ENCODE results near the gene SGSH.

DNA sequence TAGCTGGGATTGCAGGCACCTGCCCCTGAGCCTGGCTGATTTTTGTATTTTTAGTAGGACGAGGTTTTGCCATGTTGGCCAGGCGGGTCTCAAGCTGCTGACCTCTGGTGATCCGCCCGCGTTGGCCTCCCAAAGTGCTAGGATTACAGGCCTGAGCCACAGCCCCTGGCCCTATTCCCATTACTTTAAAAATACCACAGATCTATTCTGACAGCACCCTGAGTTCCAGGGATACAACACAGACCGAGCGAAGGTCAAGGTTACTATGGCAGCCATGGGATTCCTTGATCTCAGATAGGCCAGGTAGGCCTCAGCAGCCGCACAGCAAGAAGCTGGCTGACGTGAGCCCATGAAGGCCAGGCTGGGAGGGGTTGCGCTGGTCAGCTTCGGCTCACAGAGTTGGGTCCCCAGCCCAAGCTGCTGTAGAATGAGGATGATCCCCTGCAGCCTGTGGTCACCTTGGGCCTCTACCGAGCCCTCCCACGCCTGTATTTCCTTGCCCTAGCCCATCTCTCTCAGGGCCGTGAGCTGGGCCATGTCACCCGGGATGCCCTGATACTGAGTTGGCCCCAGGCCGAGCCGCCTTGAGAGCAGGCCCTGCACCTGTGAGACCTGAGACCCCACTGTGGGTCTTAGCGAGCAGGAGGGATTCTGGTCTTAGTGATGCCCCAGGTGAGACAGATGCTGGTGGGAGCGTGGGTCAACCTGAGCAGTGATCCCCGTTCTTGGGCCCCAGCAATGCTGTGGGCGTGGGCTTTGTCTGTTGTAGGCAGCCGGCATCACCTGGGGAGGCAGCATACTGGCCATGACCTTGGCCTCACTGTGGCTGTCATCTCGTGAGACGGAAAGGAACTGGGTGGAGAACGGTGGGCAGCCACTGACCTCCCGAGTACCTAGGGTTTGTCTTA, 23.6 kb upstream of the SGSH start:
- TF ChIP-seq POLR2A (IDR thresholded peaks at IDR 0.05), result no peak
- TF ChIP-seq, protein P1, sequence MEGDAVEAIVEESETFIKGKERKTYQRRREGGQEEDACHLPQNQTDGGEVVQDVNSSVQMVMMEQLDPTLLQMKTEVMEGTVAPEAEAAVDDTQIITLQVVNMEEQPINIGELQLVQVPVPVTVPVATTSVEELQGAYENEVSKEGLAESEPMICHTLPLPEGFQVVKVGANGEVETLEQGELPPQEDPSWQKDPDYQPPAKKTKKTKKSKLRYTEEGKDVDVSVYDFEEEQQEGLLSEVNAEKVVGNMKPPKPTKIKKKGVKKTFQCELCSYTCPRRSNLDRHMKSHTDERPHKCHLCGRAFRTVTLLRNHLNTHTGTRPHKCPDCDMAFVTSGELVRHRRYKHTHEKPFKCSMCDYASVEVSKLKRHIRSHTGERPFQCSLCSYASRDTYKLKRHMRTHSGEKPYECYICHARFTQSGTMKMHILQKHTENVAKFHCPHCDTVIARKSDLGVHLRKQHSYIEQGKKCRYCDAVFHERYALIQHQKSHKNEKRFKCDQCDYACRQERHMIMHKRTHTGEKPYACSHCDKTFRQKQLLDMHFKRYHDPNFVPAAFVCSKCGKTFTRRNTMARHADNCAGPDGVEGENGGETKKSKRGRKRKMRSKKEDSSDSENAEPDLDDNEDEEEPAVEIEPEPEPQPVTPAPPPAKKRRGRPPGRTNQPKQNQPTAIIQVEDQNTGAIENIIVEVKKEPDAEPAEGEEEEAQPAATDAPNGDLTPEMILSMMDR (IDR thresholded peaks at IDR 0.05 in 4 of 5, conservative IDR thresholded peaks at IDR 0.05 in 1 of 5), result no peak
